Keratinocyte (primary cell): ENCODE measurements around the gene UNKL.

ENCODE experiments used
- EZH2 ChIP-seq: IDR thresholded peaks from one replicate; pipeline ENCODE4 v1.6.1; 2012; ENCODE audit warnings: inconsistent platforms, mild to moderate bottlenecking, low read length, moderate library complexity
- TF ChIP-seq, protein P1 (sequence below), 3 experiments: IDR thresholded peaks in 1 of 3; conservative IDR thresholded peaks in 1 of 3; optimal IDR thresholded peaks in 1 of 3; 2 replicates in 2 of 3; 3 replicates in 1 of 3; pipeline versions ENCODE3 to v1.5.1; 2011; ENCODE audit warnings: low read length in 3 of 3, mild to moderate bottlenecking in 3 of 3, moderate library complexity in 2 of 3, control low read depth in 1 of 3, inconsistent platforms in 1 of 3; ENCODE audit not compliant: insufficient read depth in 2 of 3; ENCODE audit errors: extremely low read depth in 1 of 3

DNA sequence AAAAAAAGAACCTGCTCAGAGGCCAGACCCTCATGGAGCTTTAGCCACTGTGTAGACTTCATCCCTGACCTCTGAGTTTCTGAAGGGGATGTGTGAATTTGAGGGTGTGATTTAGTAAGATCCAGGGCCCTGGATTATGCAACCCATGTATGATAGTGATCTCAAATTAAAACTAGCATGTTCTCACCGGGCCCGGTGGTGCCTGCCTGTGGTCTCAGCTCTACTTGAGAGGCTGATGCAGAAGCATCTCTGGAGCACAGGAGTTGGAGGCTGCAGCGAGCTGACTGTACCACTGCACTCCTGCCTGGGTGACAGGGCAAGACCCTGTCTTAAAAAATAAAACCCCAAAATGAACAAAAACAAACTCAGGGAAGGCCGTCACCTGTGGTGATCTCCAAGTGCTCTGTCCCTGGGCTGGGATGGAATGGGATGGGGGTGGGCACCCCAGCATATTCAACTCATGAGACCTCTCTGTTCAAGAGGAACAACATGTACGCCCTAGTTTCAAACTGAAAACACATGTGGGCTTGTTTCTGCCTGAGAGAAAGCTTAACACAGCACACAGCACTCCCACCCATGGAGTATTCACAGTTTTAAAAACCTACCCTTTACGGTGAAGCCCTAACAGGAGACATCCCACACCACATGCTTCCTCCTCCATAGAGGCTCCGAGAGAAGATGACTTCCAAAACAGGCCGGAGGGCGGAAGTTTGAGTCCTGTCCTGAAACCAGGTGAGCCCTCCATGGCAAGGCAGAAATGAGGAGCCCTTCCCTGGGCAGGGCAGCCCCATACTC lies 32.7 kb downstream of the UNKL start:
- TF ChIP-seq, protein P1, sequence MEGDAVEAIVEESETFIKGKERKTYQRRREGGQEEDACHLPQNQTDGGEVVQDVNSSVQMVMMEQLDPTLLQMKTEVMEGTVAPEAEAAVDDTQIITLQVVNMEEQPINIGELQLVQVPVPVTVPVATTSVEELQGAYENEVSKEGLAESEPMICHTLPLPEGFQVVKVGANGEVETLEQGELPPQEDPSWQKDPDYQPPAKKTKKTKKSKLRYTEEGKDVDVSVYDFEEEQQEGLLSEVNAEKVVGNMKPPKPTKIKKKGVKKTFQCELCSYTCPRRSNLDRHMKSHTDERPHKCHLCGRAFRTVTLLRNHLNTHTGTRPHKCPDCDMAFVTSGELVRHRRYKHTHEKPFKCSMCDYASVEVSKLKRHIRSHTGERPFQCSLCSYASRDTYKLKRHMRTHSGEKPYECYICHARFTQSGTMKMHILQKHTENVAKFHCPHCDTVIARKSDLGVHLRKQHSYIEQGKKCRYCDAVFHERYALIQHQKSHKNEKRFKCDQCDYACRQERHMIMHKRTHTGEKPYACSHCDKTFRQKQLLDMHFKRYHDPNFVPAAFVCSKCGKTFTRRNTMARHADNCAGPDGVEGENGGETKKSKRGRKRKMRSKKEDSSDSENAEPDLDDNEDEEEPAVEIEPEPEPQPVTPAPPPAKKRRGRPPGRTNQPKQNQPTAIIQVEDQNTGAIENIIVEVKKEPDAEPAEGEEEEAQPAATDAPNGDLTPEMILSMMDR (optimal IDR thresholded peaks at IDR 0.05 in 1 of 3, IDR thresholded peaks at IDR 0.05 in 1 of 3, conservative IDR thresholded peaks at IDR 0.05 in 1 of 3; ENCODE audit: extremely low read depth in 1 of 3, insufficient read depth in 2 of 3, low read length in 3 of 3) = no peak
- no peak for TF ChIP-seq EZH2
